Osteocyte (in vitro differentiated cells): Measurements from ENCODE around the gene RPS23. TPM values are rescaled to one million over a fixed set of nuclear protein-coding genes. Genes with fewer than 3 reads are reported as not detected.
A peak's percentile ranks its signal among the peaks of the same experiment; 100 is the strongest.

Experiments used
- DNase-seq: peaks from one replicate; pipeline ENCODE4 v3.0.0; 2021; ENCODE audit warnings: mixed read lengths; ENCODE audit not compliant: unreplicated experiment; ENCODE audit errors: extremely low spot score
- H3K27ac Mint-ChIP-seq: one replicate; pipeline ENCODE4 v1.8.0; 2021; ENCODE audit warnings: mild to moderate bottlenecking, mixed read lengths; ENCODE audit not compliant: unreplicated experiment
- H3K27me3 Mint-ChIP-seq: one replicate; pipeline ENCODE4 v1.8.0; 2021; ENCODE audit warnings: mixed read lengths; ENCODE audit not compliant: unreplicated experiment
- H3K36me3 Mint-ChIP-seq: one replicate; pipeline ENCODE4 v1.8.0; 2021; ENCODE audit warnings: mixed read lengths; ENCODE audit not compliant: unreplicated experiment
- H3K4me1 Mint-ChIP-seq: one replicate; pipeline ENCODE4 v1.8.0; 2021; ENCODE audit warnings: mixed read lengths; ENCODE audit not compliant: unreplicated experiment
- H3K4me3 Mint-ChIP-seq: one replicate; pipeline ENCODE4 v1.8.0; 2021; ENCODE audit warnings: mild to moderate bottlenecking, moderate library complexity, mixed read lengths; ENCODE audit not compliant: unreplicated experiment
- H3K9me3 Mint-ChIP-seq: one replicate; pipeline ENCODE4 v1.8.0; 2021; ENCODE audit warnings: mixed read lengths; ENCODE audit not compliant: unreplicated experiment
- total RNA-seq: library from RNA; stranded (reverse); gene quantifications from 2 replicates; pipeline ENCODE4 v1.2.1, GENCODE V29; 2021
- TF ChIP-seq, protein P1 (sequence below): fragments of 200-600 bp; sonication (generic); IDR thresholded peaks from 2 replicates; pipeline ENCODE4 v1.5.0; 2021; ENCODE audit warnings: antibody characterized with exemption, mild to moderate bottlenecking, moderate library complexity

Gene RPS23
- total RNA-seq, 1 donor from 2014 or later, result 1,751 TPM

DNA sequence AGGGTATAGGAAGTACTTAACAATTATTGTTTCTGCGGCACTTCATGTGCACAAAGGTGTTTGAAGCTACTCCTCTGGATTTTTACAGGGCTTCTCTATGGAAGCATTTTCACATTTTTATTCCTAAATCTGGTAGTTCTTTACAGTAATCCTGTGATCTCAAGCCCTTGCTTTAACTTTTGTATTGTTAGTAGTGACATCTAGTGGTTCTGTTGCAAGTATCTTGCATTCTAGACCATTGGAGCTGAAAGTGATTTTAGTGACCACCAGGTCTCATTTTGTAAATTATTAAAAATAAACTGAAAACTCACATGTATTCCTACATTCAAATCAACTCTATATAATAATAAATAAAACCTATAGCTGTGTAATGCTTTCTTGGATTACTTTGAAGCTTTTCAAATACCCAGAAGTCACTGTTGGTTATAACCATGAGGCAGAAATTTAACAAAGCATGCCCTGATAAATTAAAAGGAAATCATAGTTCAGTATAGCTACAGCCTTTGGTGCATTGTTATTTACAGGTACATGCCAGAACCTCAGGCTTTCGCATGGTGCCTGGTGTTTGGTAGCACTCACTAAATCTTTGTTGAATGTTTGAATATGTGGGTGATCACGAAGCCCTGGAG lies 18.9 kb downstream of the RPS23 start:
- Mint-ChIP-seq H3K4me1 (peaks cover 12% of the 10 kb centered on the region), H3K9me3 (no peaks in the 10 kb centered on the region), H3K36me3 (no peaks in the 10 kb centered on the region), H3K27ac (no peak overlapping the region), H3K27me3 (no peaks in the 10 kb centered on the region), H3K4me3 (no peak overlapping the region)
- TF ChIP-seq, protein P1, sequence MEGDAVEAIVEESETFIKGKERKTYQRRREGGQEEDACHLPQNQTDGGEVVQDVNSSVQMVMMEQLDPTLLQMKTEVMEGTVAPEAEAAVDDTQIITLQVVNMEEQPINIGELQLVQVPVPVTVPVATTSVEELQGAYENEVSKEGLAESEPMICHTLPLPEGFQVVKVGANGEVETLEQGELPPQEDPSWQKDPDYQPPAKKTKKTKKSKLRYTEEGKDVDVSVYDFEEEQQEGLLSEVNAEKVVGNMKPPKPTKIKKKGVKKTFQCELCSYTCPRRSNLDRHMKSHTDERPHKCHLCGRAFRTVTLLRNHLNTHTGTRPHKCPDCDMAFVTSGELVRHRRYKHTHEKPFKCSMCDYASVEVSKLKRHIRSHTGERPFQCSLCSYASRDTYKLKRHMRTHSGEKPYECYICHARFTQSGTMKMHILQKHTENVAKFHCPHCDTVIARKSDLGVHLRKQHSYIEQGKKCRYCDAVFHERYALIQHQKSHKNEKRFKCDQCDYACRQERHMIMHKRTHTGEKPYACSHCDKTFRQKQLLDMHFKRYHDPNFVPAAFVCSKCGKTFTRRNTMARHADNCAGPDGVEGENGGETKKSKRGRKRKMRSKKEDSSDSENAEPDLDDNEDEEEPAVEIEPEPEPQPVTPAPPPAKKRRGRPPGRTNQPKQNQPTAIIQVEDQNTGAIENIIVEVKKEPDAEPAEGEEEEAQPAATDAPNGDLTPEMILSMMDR, result peak; percentile 66
- DNase-seq, result no peak

DNA sequence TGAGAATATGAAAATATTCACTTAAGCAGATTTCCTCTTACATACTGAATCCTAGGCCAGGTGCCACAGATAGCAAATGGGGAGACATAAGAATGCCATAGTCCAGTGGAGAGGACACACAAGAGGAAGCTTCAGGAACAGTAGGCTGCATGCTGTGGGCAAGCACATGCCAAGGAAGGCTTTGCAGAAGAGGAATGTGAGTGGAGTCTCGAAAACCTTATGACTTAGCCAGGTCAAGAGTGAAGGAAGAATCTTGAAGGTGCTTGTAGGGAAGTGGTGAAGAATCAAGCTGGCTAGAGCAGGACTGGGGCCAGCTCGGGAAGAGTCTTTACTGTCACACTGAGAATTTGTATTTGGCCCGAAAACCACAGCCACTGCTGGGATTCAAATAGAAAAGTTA lies 20.4 kb downstream of the RPS23 start:
- TF ChIP-seq, protein P1, result no peak
- Mint-ChIP-seq H3K27ac (no peak overlapping the region), H3K27me3 (no peaks in the 10 kb centered on the region), H3K4me3 (no peak overlapping the region), H3K36me3 (no peaks in the 10 kb centered on the region), H3K4me1 (peaks cover 9% of the 10 kb centered on the region), H3K9me3 (no peaks in the 10 kb centered on the region)
- DNase-seq, result no peak

DNA sequence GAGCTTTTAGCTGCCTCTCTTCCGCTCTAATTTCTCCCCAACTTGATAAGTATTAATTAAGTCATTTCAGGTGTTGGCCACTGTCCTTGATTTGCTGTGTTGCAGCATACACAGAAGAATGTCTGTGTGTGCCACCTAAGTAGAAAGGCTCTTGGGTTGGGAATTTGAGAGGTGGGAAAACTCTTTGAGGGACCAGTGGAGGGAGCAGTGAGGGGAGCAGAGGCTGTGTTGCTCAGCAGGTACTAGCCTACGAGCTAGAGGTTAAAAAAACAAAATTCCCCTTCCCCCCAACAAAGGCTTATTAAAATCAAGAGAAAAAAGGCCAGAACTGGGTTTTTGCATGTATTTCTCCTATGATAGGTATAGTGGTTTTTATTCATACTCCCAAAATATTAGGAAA lies 20.9 kb downstream of the RPS23 start:
- H3K4me3 Mint-ChIP-seq, result no peak overlapping the region
- DNase-seq, result no peak
- TF ChIP-seq, protein P1, result no peak

DNA sequence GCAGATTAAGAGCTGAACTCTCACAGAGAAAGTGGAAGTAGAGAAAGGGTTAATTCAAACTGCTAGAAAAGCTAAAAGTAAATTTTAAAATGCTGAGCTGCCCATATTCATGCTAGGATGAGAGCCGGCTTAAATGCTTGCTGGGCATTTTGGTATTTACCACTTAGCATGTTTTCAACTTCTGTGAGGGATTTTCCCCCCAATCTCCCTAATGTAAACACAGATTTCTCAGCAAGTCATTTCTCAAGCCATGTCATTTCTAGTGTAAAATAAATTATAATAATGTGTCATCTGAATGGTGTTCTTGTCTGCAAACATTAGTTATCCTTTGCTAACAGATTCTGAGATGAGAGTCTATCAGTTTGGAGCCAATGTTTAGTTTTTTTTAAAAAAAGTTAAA lies 22.3 kb downstream of the RPS23 start:
- DNase-seq, result no peak
- Mint-ChIP-seq H3K27me3 (no peaks in the 10 kb centered on the region), H3K4me1 (peaks cover 1% of the 10 kb centered on the region), H3K9me3 (no peaks in the 10 kb centered on the region), H3K4me3 (no peak overlapping the region), H3K36me3 (no peaks in the 10 kb centered on the region), H3K27ac (no peak overlapping the region)
- TF ChIP-seq, protein P1, result no peak

More for the DNA sequence above, 20.9 kb downstream of the RPS23 start:
- Mint-ChIP-seq H3K9me3 (no peaks in the 10 kb centered on the region), H3K4me1 (peaks cover 5% of the 10 kb centered on the region), H3K36me3 (no peaks in the 10 kb centered on the region), H3K27me3 (no peaks in the 10 kb centered on the region), H3K27ac (no peak overlapping the region)

DNA sequence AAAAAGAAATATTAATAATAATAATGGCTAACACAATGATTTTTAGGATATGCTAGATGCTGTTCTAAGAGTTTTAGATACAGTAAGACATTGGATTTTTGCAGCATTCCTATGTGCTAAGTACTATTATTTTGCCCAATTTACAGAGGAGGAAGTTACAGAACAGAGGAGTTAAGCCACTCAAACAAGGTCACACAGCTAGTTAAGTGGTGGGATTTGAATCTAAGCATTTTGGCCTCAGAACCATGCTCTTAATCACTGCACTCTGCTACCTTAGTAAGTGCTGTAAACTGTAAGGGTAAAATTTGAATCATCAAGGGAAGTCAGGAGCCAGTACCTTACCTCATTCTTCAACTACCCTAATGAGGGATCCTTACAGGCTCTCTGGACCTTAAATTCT lies 25.4 kb downstream of the RPS23 start:
- no peaks in the 10 kb centered on the region for H3K27me3 Mint-ChIP-seq
- H3K36me3 Mint-ChIP-seq, result peaks cover 5% of the 10 kb centered on the region
- peaks cover 6% of the 10 kb centered on the region for H3K9me3 Mint-ChIP-seq
- peaks cover 12% of the 10 kb centered on the region for H3K4me1 Mint-ChIP-seq
- H3K4me3 Mint-ChIP-seq, result no peak overlapping the region
- TF ChIP-seq, protein P1, result no peak
- no peak for DNase-seq
- no peak overlapping the region for H3K27ac Mint-ChIP-seq
